Measurements from ENCODE around the gene DYNLL1. TPM values are rescaled to one million over a fixed set of nuclear protein-coding genes. Genes with fewer than 3 reads are reported as not detected.

Gene DYNLL1
- total RNA-seq, 4 donors from 2014 or later, result 179 to 271 (median 229) TPM

DNA sequence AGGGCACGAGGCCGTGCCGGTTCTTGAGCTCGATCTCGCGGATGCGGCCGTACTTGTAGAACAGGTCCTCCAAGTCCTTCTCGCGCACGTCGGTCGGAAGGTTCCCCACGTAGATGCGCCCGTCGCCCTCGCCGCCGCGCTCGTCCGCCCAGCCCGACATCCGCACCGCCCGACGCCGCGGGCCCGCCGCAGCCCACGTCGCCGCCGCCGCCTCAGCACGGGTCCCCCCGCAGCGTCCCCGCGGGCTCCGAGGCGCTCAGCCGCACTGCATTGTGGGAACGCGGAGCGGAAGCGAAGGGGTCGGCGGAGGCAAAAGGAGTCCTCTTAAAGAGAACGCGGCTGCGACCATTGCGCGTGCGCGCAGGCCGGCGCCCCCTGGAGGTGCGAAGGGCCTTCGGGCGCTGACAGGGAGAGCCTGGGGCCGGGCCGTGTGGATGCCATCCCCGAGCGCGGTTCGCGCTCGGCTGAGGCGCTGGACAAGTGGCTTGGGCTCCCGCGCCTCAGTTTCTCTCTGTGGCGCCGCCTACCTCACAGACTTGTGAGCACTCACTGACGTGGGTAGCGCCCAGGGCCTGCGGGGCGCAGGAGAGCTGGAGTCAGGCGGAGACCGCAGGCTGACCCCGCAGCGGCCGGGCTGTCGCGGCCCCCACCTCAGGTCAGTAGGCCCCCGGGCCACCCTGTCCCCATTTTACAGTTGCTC lies 26.3 kb upstream of the DYNLL1 start, which contains the start of gene SRSF9:
Gene SRSF9, minus strand, starts transcription at position 299 of the 700 bp plus-strand sequence. Its CDS starts 139 bp downstream, at position 160.
- no peaks in the 10 kb centered on the region for H3K27me3 ChIP-seq

GRCh38 chr12:120470150-120470784 lies 25.6 kb upstream of the DYNLL1 start:
- H3K36me3 ChIP-seq, result peaks cover 0 to 18% of the 10 kb centered on the region in 2 donors
- peak overlapping the region; percentile 83 to 86 for H3K4me3 ChIP-seq
- TF ChIP-seq POLR2AphosphoS5 (IDR thresholded peaks at IDR 0.05) (no peak), POLR2A (IDR thresholded peaks at IDR 0.05) (no peak), EP300 (IDR thresholded peaks at IDR 0.05) (no peak)
- TF ChIP-seq, protein P1, sequence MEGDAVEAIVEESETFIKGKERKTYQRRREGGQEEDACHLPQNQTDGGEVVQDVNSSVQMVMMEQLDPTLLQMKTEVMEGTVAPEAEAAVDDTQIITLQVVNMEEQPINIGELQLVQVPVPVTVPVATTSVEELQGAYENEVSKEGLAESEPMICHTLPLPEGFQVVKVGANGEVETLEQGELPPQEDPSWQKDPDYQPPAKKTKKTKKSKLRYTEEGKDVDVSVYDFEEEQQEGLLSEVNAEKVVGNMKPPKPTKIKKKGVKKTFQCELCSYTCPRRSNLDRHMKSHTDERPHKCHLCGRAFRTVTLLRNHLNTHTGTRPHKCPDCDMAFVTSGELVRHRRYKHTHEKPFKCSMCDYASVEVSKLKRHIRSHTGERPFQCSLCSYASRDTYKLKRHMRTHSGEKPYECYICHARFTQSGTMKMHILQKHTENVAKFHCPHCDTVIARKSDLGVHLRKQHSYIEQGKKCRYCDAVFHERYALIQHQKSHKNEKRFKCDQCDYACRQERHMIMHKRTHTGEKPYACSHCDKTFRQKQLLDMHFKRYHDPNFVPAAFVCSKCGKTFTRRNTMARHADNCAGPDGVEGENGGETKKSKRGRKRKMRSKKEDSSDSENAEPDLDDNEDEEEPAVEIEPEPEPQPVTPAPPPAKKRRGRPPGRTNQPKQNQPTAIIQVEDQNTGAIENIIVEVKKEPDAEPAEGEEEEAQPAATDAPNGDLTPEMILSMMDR (IDR thresholded peaks at IDR 0.05), result no peak
- H3K9me3 ChIP-seq, result no peaks in the 10 kb centered on the region
- no peaks in the 10 kb centered on the region for H3K27me3 ChIP-seq
- peak; percentile 7 for ATAC-seq
- H3K4me1 ChIP-seq, result peaks cover 0 to 54% (median 25%) of the 10 kb centered on the region in 3 donors
- WGBS, 2 donors (ENCODE audit: low coverage in 1 of 2), result 49 to 60% methylated on average over 2 to 8 of the region's 26 CpGs
- H3K27ac ChIP-seq, result peak overlapping the region; percentile 35 to 96 (median 92)

More for the DNA sequence above, 26.3 kb upstream of the DYNLL1 start, which contains the start of gene SRSF9:
- Histone ChIP-seq H3K4me1 (peaks cover 0 to 56% (median 25%) of the 10 kb centered on the region in 3 donors), H3K27ac (peak within 1 kb of the TSS; percentile 82 to 96 (median 92)), H3K4me3 (peak within 1 kb of the TSS; percentile 83 to 86), H3K36me3 (peaks cover 0 to 24% of the 10 kb centered on the region in 2 donors), H3K9me3 (no peaks in the 10 kb centered on the region)
- TF ChIP-seq POLR2A (IDR thresholded peaks at IDR 0.05) (peak; percentile 73 to 81), POLR2AphosphoS5 (IDR thresholded peaks at IDR 0.05) (peak; percentile 85), EP300 (IDR thresholded peaks at IDR 0.05) (no peak)
- TF ChIP-seq, protein P1 (IDR thresholded peaks at IDR 0.05), result peak; percentile 86 to 94 (median 91)
- WGBS, 2 donors (ENCODE audit: low coverage in 1 of 2), result no CpG with 5 or more reads among the region's 88 CpGs
- peak; percentile 96 for ATAC-seq

DNA sequence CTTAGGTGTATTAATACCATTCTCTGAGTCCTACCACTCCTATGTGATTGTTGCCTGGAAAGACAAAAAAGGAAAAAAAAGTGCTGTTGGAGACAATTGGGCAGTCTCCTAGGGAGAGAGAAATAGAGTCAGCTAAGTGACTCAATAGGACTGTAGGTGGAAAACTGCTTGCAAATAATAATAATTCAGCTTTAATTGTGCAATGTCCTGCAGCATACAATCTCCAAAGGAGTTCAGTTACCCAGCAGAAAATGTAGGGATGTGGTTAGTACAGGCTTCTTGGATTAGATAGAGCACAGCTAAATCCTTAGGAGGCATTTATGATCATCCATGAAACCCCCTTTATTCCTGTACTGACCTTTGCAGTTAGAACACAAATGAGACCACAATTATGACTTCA lies 23.4 kb upstream of the DYNLL1 start:
- TF ChIP-seq, protein P1 (IDR thresholded peaks at IDR 0.05), result no peak
- no peak for TF ChIP-seq POLR2A (IDR thresholded peaks at IDR 0.05)
- no peak for TF ChIP-seq POLR2AphosphoS5 (IDR thresholded peaks at IDR 0.05)
- no peak for TF ChIP-seq EP300 (IDR thresholded peaks at IDR 0.05)
- H3K9me3 ChIP-seq, result no peaks in the 10 kb centered on the region
- H3K27ac ChIP-seq, result no peak overlapping the region
- H3K27me3 ChIP-seq, result no peaks in the 10 kb centered on the region
- H3K4me3 ChIP-seq, result no peak overlapping the region
- H3K4me1 ChIP-seq, result peaks cover 0 to 32% (median 12%) of the 10 kb centered on the region in 3 donors
- no peak for ATAC-seq
- no peaks in the 10 kb centered on the region for H3K36me3 ChIP-seq

- no peaks in the 10 kb centered on the region for H3K36me3 ChIP-seq
- no peak for TF ChIP-seq POLR2A (IDR thresholded peaks at IDR 0.05)
- TF ChIP-seq, protein P1 (IDR thresholded peaks at IDR 0.05), result no peak
- TF ChIP-seq EP300 (IDR thresholded peaks at IDR 0.05), result no peak
- no peak for TF ChIP-seq POLR2AphosphoS5 (IDR thresholded peaks at IDR 0.05)
- peaks cover 0 to 21% (median 7%) of the 10 kb centered on the region in 3 donors for H3K4me1 ChIP-seq
- 75 to 76% methylated on average over 2 to 6 of the region's 6 CpGs for WGBS, 2 donors (ENCODE audit: low coverage in 1 of 2)
- no peak for ATAC-seq
- no peak overlapping the region for H3K27ac ChIP-seq
- H3K4me3 ChIP-seq, result no peak overlapping the region
- H3K9me3 ChIP-seq, result no peaks in the 10 kb centered on the region
- no peaks in the 10 kb centered on the region for H3K27me3 ChIP-seq
Observed at GRCh38 chr12:120473807-120474615, 21.9 kb upstream of the DYNLL1 start.

Data from gastroesophageal sphincter (tissue), 4 donors.